Stomach (tissue), 9 donors: Measurements from ENCODE around the gene CAMK2N2. TPM values are rescaled to one million over a fixed set of nuclear protein-coding genes. Genes with fewer than 3 reads are reported as not detected.

Experiments used
- DNase-seq, 2 donors: peaks; one replicate each; pipeline versions ENCODE4 v3.0.0 to v3.0.0-alpha.2; 2013 to 2019
- H3K27ac ChIP-seq, 5 donors: fragments of 200-600 bp in 4 of 5; sonication (generic) in 4 of 5; one replicate each; pipeline ENCODE4 v1.5.1; 2013 to 2019; ENCODE audit warnings: mild to moderate bottlenecking in 1 of 5, moderate library complexity in 1 of 5
- H3K27me3 ChIP-seq, 3 donors: fragments of 200-600 bp; sonication (generic); one replicate each; pipeline ENCODE4 v1.5.1; 2017 to 2019; ENCODE audit warnings: mixed run types in 1 of 3
- H3K36me3 ChIP-seq, 4 donors: fragments of 200-600 bp; sonication (generic); 1 replicate in 3 of 4; 2 replicates in 1 of 4; pipeline ENCODE4 v1.5.1; 2016 to 2019
- H3K4me1 ChIP-seq, 4 donors: fragments of 200-600 bp; sonication (generic); one replicate each; pipeline ENCODE4 v1.5.1; 2016 to 2019
- H3K4me3 ChIP-seq, 4 donors: fragments of 200-600 bp; sonication (generic) in 3 of 4; one replicate each; pipeline ENCODE4 v1.5.1; 2016 to 2019; ENCODE audit warnings: mild to moderate bottlenecking in 1 of 4
- H3K9me3 ChIP-seq, 4 donors: fragments of 200-600 bp; sonication (generic); one replicate each; pipeline ENCODE4 v1.5.1; 2016 to 2019
- CTCF ChIP-seq, 7 experiments: fragments of 450-650 bp in 4 of 7; fragments of 200-600 bp in 3 of 7; sonication (generic) in 3 of 7; IDR thresholded peaks; one replicate each; pipeline ENCODE4 v1.5.1; 2016 to 2019; ENCODE audit warnings: antibody characterized with exemption in 7 of 7, control low read depth in 2 of 7, mild to moderate bottlenecking in 1 of 7
- EP300 ChIP-seq: sonication (generic); formaldehyde crosslinking; IDR thresholded peaks from one replicate; pipeline ENCODE4 v1.6.1; 2017; ENCODE audit warnings: antibody characterized with exemption
- POLR2A ChIP-seq, 4 donors: fragments of 450-650 bp; IDR thresholded peaks; one replicate each; pipeline ENCODE4 v1.6.1; 2016; ENCODE audit warnings: antibody characterized with exemption in 4 of 4, control low read depth in 2 of 4, mild to moderate bottlenecking in 1 of 4, moderate library complexity in 1 of 4
- POLR2AphosphoS5 ChIP-seq, 3 donors: sonication (generic); formaldehyde crosslinking; IDR thresholded peaks; one replicate each; pipeline ENCODE4 v1.6.1; 2016; ENCODE audit warnings: antibody characterized with exemption in 3 of 3
- WGBS, 5 donors: extraction: QIAGEN DNeasy Blood & Tissue Kit in 3 of 5; methylation state at CpG; one replicate each; pipeline versions ENCODE4 v1.1.5 to v1.1.7; 2013 to 2018; 5-methylcytosine and 5-hydroxymethylcytosine counted together
- intact Hi-C: fragments of 100-400 bp; cut with DNase I; formaldehyde crosslinking; loops from one replicate; pipeline ENCODE4 v1.15.1; 2023; ENCODE audit warnings: low total_unique reads
- polyA plus RNA-seq, 3 donors: library from polyadenylated mRNA; stranded (reverse); fragments of 200-250 nt; gene quantifications; one replicate each; pipeline ENCODE4 v1.2.3, GENCODE V29; 2013
- total RNA-seq, 5 donors: library from RNA; depleted of rRNA; stranded (reverse); fragments of >200 nt; gene quantifications; one replicate each; pipeline versions ENCODE4 v1.1.0 to v1.2.3, GENCODE V29; 2014 to 2016
- donor health status: healthy with polysubstance abuse.
- donor health status: Bipolar disorder and iron deficiency.
- donor health status: healthy.

The CAMK2N2 gene
- total and polyA plus RNA-seq, 8 donors = 0.58 to 1.2 (median 0.68) TPM; not detected in 5

- Histone ChIP-seq H3K9me3 (no peaks in the 10 kb centered on the region), H3K4me3 (no peak overlapping the region), H3K27ac (no peak overlapping the region), H3K27me3 (peaks cover 0 to 57% (median 8%) of the 10 kb centered on the region in 3 donors), H3K36me3 (peaks cover 7 to 11% (median 9%) of the 10 kb centered on the region in 4 donors), H3K4me1 (peaks cover 10 to 15% (median 12%) of the 10 kb centered on the region in 4 donors)
- DNase-seq = no peak
- intact Hi-C loops = loop anchor here (10.0 kb wide), 1 partner anchor 343 kb away; no protein-coding TSS in a partner anchor
- TF ChIP-seq POLR2A (IDR thresholded peaks at IDR 0.05) (no peak), EP300 (no peak), CTCF (IDR thresholded peaks at IDR 0.05) (no peak), POLR2AphosphoS5 (IDR thresholded peaks at IDR 0.05) (no peak)
- WGBS, 5 donors = 22 to 41% (median 28%) methylated on average over 1 of the region's 1 CpG
Observed at GRCh38 chr3:184237807-184238206, 23.5 kb downstream of the CAMK2N2 start.

GRCh38 chr3:184237211-184237610 is 24.1 kb downstream of the CAMK2N2 start:
- DNase-seq = no peak
- Histone ChIP-seq H3K4me3 (no peak overlapping the region), H3K36me3 (peaks cover under 1 to 5% (median 4%) of the 10 kb centered on the region in 4 donors), H3K4me1 (peaks cover 10 to 14% (median 11%) of the 10 kb centered on the region in 4 donors), H3K9me3 (no peaks in the 10 kb centered on the region), H3K27ac (no peak overlapping the region), H3K27me3 (peaks cover 0 to 63% (median 14%) of the 10 kb centered on the region in 3 donors)
- no peak for TF ChIP-seq CTCF (IDR thresholded peaks at IDR 0.05)
- TF ChIP-seq POLR2A (IDR thresholded peaks at IDR 0.05) = no peak
- no peak for TF ChIP-seq POLR2AphosphoS5 (IDR thresholded peaks at IDR 0.05)
- no peak for TF ChIP-seq EP300
- WGBS, 5 donors = 69 to 86% (median 79%) methylated on average over 7 of the region's 7 CpGs
- intact Hi-C loops = loop anchor here (10.0 kb wide), 1 partner anchor 342 kb away; no protein-coding TSS in a partner anchor

GRCh38 chr3:184236636-184237035 is 24.7 kb downstream of the CAMK2N2 start:
- no peak for TF ChIP-seq EP300
- intact Hi-C loops = loop anchor here (10.0 kb wide), 1 partner anchor 342 kb away; no protein-coding TSS in a partner anchor
- no peaks in the 10 kb centered on the region for H3K9me3 ChIP-seq
- no peak overlapping the region for H3K27ac ChIP-seq
- no peak overlapping the region for H3K4me3 ChIP-seq
- peaks cover 0 to 67% (median 19%) of the 10 kb centered on the region in 3 donors for H3K27me3 ChIP-seq
- no peak for DNase-seq
- peaks cover 6 to 8% (median 7%) of the 10 kb centered on the region in 4 donors for H3K4me1 ChIP-seq
- no peaks in the 10 kb centered on the region for H3K36me3 ChIP-seq
- WGBS, 5 donors = 59 to 95% (median 87%) methylated on average over 3 of the region's 3 CpGs

- Histone ChIP-seq H3K4me3 (no peak overlapping the region), H3K9me3 (no peaks in the 10 kb centered on the region), H3K36me3 (no peaks in the 10 kb centered on the region), H3K27me3 (peaks cover 4 to 67% (median 25%) of the 10 kb centered on the region in 3 donors), H3K27ac (no peak overlapping the region), H3K4me1 (peaks cover under 1 to 6% (median 2%) of the 10 kb centered on the region in 4 donors)
- intact Hi-C loops = loop anchor here (10.0 kb wide), 1 partner anchor 341 kb away; no protein-coding TSS in a partner anchor
- DNase-seq = no peak
- 48 to 56% (median 54%) methylated on average over 11 to 14 of the region's 14 CpGs for WGBS, 5 donors
- no peak for TF ChIP-seq POLR2A (IDR thresholded peaks at IDR 0.05)
- no peak for TF ChIP-seq POLR2AphosphoS5 (IDR thresholded peaks at IDR 0.05)
- TF ChIP-seq CTCF (IDR thresholded peaks at IDR 0.05) = no peak
- no peak for TF ChIP-seq EP300
Observed at GRCh38 chr3:184236033-184236410, 25.3 kb downstream of the CAMK2N2 start.
